ENCODE results near the gene NLRX1. TPM values are rescaled to one million over a fixed set of nuclear protein-coding genes. Genes with fewer than 3 reads are reported as not detected.
"Not testable (repeated sequence)": the region's sequence is repeated elsewhere in the genome, so short reads cannot be mapped to it uniquely, and the experiment has no call there.

NLRX1 gene
- total RNA-seq, 1 donor from 2014 or later, result 17.7 TPM

- Histone ChIP-seq H3K9me3 (no peaks in the 10 kb centered on the region), H3K27ac (no peak overlapping the region), H3K36me3 (no peaks in the 10 kb centered on the region), H3K27me3 (no peaks in the 10 kb centered on the region), H3K4me1 (no peaks in the 10 kb centered on the region), H3K4me3 (no peak overlapping the region)
- intact Hi-C loops (cut with DNase I), result no loop called here
- no peak for TF ChIP-seq CTCF (IDR thresholded peaks at IDR 0.05)
- DNase-seq, result no peak
- ATAC-seq, result no peak
These were observed 22.0 kb downstream of the NLRX1 start for GRCh38 chr11:119190531-119190930.

- ATAC-seq; intact Hi-C loops (cut with DNase I); H3K27ac ChIP-seq; H3K36me3 ChIP-seq; H3K4me1 ChIP-seq; DNase-seq; H3K9me3 ChIP-seq; H3K27me3 ChIP-seq; H3K4me3 ChIP-seq: not testable (repeated sequence)
These were observed 22.7 kb downstream of the NLRX1 start for GRCh38 chr11:119191265-119191664.

GRCh38 chr11:119192111-119192510 lies 23.6 kb downstream of the NLRX1 start:
- no peak for TF ChIP-seq CTCF (IDR thresholded peaks at IDR 0.05)
- H3K4me1 ChIP-seq, result no peaks in the 10 kb centered on the region
- no peak overlapping the region for H3K27ac ChIP-seq
- no peaks in the 10 kb centered on the region for H3K9me3 ChIP-seq
- no peak for ATAC-seq
- intact Hi-C loops (cut with DNase I), result no loop called here
- H3K27me3 ChIP-seq, result no peaks in the 10 kb centered on the region
- H3K36me3 ChIP-seq, result no peaks in the 10 kb centered on the region
- no peak overlapping the region for H3K4me3 ChIP-seq
- no peak for DNase-seq

- intact Hi-C loops (cut with DNase I), result no loop called here
- no peak overlapping the region for H3K27ac ChIP-seq
- H3K36me3 ChIP-seq, result no peaks in the 10 kb centered on the region
- DNase-seq (no peak), ATAC-seq (no peak)
- no peaks in the 10 kb centered on the region for H3K9me3 ChIP-seq
- no peak overlapping the region for H3K4me3 ChIP-seq
- no peaks in the 10 kb centered on the region for H3K4me1 ChIP-seq
- TF ChIP-seq CTCF (IDR thresholded peaks at IDR 0.05), result no peak
- H3K27me3 ChIP-seq, result no peaks in the 10 kb centered on the region
These were observed 24.5 kb downstream of the NLRX1 start for GRCh38 chr11:119193001-119193400.

- Histone ChIP-seq H3K36me3 (no peaks in the 10 kb centered on the region), H3K27me3 (no peaks in the 10 kb centered on the region), H3K27ac (no peak overlapping the region), H3K4me3 (no peak overlapping the region), H3K4me1 (no peaks in the 10 kb centered on the region), H3K9me3 (no peaks in the 10 kb centered on the region)
- DNase-seq (peak; percentile 49), ATAC-seq (no peak)
- TF ChIP-seq CTCF (IDR thresholded peaks at IDR 0.05), result no peak
- intact Hi-C loops (cut with DNase I), result no loop called here
These were observed 25.1 kb downstream of the NLRX1 start for GRCh38 chr11:119193626-119194025.

GRCh38 chr11:119194811-119195440 lies 26.4 kb downstream of the NLRX1 start:
- DNase-seq (peak; percentile 28), ATAC-seq (peak; percentile 26)
- intact Hi-C loops (cut with DNase I), result no loop called here
- no peak for TF ChIP-seq CTCF (IDR thresholded peaks at IDR 0.05)
- H3K4me3 ChIP-seq, result no peak overlapping the region
- H3K27ac ChIP-seq, result no peak overlapping the region
- H3K27me3 ChIP-seq, result no peaks in the 10 kb centered on the region
- no peaks in the 10 kb centered on the region for H3K36me3 ChIP-seq
- H3K4me1 ChIP-seq, result no peaks in the 10 kb centered on the region
- H3K9me3 ChIP-seq, result no peaks in the 10 kb centered on the region

Measured in upper lobe of right lung (tissue), 1 donor.